ENCODE measurements around the gene QSOX2.

The QSOX2 gene

DNA sequence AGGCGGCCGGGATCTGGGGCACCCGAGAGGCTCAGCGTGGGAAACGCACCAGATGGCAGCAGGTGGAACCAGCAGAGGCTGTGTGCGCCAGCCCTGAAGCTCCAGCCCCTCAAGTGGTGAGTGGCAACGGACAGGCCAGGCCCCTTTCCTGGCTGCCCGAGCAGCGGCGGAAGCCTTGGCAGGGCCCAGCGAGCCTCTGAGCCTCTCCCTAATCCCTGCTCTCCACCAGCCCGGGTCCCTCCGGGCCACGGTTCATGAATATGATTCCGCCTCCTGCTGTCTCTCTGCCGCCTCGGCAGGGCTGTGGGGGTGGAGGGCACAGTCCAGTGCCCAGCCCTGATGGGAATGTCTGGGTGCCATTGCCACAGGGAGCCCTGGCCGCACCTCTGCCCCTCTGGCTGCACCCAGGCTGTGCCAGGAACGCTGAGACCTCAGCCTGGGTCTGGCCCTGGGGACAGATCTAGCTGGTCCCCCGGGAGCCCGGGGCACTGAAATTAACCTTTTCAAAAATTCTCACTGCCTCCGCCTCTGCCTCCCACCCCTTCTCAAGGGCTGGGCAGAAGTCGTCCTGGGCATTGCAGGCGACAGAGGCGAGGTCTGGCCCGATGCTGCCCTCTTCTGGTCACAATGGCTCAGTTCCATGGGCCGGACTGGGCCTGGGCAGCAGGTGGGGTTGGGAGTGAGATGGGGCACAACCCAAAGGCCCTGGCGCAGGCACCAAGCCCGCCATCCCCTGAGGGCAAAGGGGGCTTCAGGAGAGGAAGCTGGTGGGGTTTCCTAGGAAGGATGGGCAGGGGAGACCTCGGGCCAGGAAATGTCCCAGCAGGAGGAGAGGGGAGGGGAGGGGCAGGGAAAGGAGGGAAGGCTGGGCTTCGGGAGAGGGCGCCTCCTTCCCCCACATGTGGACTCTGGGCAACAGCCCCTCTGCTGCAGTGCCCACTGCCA is 38.0 kb upstream of the QSOX2 start:
- DNase-seq (ENCODE audit: low read depth in 2 of 2) = peak; percentile 51 to 57

DNA sequence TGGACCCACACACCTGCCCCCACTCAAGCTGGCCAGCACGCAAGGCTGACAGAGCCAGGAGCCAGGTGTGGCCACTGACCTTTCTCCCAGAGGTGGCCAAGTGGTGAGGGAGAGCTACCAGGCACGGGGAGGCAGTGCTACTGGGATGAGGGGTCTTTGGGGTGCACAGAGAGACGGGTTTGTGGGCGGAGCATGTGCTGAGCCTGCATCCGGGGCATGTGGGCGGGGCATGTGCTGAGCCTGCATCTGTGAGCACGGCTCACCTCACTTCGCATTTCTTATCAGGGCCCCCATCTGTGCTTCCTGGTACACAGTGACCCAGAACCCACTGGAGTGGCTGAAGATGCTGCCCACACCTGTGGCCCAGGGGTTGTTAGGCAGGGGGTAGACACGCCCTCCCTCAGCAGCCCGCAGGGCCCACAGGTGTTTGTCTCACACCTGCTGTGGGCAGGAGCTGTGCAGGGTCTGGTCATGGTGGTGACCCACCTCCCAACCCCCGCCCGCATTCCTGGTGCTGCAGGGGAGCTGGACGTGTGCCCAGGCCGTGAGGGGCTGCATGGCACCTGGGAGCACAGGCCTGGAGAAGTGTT is 36.8 kb upstream of the QSOX2 start:
- no peak for DNase-seq (ENCODE audit: low read depth in 2 of 2)

DNA sequence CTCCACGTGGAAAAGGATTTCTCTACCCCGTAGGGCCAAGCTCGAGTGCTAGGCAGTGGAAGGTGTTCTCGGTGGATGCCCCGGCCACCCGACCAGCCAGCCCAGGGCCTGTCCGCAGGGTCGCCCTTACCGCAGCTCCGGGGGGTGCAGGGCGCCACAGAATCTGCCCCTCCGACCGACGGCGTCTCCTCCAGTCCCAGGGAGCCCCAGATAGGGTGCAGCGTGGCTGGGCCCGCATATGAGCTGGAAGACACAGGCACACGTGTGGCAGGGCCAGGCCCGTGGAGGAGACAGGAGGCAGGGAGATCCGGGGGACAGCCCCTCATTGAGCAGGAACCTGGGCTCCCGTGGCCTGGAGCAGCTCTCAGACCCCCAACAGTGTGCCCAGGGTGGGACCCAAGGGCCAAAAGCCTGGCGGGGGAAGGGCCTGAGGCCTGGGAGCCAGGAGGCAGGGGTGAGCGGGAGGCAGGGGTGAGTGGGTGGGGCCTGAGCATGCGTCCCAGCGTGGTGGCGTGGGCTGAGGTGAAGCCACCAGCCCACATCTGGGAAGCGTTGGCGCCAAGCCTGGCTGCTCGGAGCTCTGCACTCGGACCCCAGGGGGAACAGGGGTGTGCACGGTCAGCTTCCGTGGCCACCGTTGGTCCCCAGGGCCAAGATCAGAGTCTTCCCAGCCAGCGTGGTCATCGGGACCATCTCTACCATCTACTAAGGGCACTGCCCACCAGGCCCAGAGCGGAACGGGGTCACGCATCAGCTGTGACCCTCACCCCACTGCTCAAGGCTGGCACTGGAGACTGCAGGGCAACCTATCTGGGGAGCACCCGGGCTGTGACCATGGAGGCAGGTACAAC is 36.0 kb upstream of the QSOX2 start:
- DNase-seq (ENCODE audit: low read depth in 2 of 2) = no peak

DNA sequence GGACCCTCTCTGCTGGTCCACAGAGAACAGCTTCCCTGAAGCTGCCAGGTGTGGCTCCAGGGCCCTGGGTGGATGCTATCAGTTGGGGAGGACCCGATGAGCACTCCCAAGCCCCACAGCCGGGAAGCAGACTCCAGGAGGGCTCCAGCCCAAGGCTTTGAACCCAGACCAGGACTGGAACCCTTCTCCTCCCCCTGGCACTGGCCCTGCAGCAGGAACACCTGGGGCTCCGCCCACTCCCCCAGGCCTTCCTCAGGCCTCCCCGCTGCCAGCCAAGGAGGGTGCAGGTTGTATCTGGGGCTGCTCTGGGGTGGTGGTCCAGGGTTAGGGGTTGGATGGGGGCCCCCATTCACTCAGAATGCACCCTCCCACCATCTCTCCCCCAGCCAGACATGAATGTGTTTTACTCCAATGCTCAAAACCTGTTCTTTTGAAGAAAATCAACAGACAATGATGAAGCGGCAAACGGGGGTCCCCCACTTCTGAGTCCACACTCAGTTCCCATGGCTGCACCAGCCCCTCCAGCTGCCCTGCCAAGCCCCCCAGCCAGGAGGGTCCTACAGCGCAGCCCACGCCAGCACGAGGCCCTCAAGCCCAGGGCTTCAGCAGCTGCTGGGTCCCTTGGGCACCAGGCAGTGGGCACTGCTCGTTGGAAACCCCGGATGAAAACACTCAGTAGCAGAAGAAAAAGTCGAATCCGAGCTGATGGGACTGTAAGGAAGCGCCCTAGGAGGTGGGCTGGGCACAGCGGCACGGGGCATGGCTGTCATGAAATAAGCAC is 35.1 kb upstream of the QSOX2 start:
- DNase-seq (ENCODE audit: low read depth in 2 of 2) = no peak

DNA sequence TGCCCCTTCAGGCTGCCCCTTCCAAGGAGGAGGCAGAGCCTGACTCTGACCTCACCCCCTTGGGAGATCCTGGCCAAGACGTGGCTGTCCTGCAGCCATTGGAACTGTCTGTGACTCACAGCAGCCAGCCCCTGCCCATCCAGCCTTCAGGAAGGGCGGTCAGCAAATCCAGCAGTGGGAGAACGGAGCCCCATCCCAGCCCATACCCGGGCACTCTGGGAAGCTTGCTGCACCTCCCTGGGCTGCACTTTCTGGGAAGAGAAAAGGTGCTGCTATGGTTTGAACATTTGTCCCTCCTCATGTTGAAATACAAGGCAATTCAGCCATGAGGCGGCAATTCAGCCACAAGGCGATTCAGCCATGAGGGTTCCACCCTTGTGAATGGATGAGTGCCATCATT is 33.9 kb upstream of the QSOX2 start:
- no peak for DNase-seq (ENCODE audit: low read depth in 2 of 2)

DNA sequence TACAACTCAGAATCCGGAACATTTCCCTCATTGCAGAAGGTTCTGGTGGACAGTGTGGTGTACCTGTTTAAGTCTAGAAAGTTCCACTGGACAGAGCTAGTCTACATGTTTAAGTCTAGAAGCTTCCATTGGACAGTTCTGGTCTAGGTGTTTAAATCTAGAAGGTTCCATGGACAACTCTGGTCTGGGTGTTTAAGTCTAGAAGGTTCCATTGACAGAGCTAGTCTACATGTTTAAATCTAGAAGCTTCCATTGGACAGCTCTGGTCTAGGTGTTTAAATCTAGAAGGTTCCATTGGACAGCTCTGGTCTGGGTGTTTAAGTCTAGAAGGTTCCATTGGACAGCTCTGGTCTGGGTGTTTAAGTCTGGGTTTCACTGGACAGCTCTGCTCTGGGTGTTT is 33.3 kb upstream of the QSOX2 start:
- no peak for DNase-seq (ENCODE audit: low read depth in 2 of 2)

DNA sequence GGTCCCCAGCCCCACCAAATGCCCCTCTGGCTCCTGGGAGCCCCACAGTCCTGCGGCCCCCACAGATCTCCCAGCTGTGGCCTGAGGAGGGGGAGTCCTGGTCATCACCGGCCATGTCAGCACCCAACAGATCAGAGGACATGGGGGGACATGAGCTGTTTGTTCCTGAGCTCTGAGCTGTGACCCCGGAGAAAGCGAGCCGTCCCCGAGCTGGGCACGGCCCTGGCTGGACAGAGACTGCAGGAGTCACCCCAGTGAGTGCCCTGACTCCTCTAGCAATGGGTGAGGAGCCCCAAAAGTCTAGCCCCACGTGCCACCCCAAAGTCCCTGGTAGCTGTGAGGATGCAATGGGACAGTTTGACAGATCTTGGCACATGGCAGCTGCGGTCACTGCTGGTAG is 32.6 kb upstream of the QSOX2 start:
- no peak for DNase-seq (ENCODE audit: low read depth in 2 of 2)

DNA sequence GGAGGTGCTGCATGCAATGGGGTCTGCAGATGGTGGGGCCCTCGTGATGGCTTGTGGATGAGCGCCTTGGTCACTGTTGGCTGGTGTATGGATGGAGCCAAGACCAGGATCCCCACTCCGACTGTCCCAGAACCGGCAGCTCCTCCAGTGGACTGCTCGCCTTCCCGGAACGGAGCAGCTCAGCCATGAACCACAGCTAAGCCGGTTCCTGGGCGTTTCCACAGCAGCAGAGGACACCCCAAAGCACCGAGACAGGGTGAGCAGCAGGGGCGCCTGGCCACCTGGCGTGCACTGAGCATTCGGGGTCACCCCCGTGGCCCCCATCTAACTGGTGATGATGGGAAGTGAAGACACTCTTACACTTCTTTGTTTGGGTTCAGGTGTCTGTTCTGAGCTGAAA is 32.1 kb upstream of the QSOX2 start:
- DNase-seq (ENCODE audit: low read depth in 2 of 2) = no peak

DNA sequence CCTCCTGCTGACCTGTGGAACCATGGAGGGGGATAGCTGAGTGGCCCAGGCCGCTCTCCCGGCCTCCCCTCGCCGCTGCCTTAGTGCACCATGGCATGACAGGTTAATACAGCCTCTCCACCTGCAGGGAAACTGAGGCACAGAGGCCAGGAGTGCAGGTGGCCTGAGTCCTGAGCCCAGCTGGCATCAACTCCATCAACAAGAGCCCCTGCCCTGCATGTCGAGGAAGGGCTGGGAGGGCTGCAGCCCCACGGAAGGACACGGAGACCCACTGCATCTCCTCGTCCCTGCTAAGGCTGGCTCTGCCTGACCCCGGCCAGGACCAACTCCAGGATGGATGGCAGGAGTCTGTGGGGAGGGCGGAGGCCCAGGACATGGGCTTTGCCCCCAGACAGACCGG is 31.1 kb upstream of the QSOX2 start:
- DNase-seq (ENCODE audit: low read depth in 2 of 2) = no peak

DNA sequence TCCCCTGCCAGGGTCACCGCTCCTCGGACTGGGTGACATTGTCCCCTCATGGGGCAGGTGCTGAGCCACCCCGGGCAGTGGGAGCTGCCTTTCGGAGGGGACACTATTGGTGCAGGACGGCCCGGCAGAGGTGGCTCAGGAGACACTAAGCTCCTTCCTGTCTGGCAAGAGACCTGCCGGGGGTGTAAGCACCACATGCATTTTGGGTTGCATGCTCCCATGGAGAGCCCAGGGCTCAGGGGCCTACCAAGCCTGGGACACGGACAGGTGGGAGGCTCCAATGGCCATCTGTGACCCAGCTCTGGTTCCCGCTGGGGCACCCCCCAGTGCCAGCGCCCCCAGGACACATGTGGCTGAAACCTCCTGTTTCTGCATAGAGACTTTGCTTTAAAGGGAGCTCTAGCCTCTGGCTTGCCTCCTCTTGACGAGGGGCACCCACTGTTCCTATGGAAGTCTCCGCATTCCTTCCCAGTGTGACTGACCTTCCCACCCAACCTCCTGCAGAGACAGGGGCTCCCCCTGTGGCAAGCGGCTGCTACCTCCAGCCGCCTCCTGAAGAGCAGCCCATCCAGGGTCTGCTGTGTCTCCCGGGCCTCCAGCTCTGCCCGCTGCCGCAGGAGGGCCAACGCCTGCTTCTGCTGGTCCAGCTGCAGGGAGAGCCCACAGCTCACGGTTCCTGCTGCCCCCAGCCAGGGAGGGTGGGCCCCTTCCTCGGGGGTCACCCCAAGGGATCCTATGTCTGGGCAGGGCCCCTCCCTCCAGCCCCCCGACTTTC is 30.2 kb upstream of the QSOX2 start:
- no peak for DNase-seq (ENCODE audit: low read depth in 2 of 2)

DNA sequence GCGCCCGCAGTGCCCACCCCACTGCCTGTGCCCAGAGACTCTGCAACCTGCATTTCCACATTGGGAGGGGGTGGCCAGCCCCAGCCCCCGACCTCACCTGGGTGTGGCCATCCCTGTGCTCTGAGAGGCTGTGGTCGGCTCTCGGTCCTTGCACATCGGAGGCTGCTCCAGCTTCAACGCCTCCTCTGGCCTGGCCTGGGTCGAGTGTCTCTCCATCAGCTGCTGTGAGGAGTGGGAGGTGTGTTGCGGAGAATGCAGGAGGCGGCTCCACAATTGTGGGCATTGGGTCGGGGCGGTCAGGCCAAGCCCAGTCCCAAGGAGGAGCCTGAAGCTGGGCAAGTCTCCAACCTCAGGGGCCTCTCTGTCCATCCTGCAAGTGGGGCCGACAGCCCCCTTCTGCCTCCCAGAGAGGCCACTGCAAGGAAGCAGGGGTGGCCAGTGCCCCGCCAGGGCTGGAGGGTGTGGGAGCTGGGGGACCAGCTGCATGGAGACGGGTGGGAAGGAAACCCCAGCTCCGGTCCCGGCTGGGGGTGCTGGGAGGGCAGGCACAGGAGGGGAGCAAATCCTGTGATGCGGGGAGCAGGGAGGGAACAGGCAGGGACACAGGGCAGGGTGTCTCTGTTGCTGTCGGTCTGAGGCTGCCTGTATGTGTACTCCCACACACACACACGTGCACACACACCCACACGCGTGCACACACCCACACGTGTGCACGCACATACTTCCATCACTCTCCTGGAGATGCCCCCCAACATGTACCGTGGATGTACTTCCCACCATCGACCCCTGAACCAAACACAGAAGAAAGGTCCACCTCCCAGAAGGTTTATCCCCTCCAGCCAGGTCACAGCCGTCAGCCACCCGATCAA is 29.4 kb upstream of the QSOX2 start:
- DNase-seq (ENCODE audit: low read depth in 2 of 2) = no peak

DNA sequence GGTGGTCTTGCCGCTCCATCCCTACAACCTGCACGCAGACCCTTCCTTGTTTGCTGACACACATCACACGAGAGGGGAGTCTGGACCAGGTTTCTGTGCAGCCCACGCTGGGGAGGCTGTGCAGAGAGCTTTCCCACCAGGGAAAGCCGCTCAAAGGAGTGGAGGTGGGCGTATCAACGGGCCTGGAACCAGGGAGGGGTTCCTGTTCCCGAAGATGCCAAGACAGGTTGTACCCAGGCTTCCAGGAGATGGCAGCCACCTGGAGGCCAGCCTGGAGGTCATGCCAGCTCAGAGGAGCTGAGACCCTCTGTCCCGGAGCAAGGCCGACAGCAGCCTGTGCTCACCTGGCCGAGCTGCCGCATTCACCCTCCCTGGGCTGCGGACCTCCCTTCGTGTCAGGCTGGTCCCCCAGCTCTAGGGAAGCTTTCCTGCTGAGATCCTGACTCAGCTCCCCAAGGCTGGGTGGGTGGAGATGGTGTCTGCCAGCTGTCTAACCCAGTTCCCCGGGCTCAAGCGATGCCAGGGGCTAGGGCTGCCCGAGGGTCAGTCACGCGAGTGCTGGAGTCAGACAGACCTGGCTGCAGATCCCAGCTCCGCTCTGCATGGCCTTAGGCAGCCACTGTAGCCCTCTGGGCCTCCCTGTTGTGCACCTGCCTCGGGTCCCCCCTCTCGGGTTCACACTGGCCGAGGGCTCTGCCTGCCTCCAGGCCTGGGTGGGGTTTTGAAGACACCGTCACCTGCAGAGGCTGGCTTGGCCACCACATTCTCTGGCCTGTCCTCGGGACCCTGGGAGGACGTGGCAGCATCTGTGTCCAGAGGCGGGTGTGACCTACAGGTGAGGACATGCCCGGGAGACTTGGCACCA is 28.5 kb upstream of the QSOX2 start:
- no peak for DNase-seq (ENCODE audit: low read depth in 2 of 2)

DNA sequence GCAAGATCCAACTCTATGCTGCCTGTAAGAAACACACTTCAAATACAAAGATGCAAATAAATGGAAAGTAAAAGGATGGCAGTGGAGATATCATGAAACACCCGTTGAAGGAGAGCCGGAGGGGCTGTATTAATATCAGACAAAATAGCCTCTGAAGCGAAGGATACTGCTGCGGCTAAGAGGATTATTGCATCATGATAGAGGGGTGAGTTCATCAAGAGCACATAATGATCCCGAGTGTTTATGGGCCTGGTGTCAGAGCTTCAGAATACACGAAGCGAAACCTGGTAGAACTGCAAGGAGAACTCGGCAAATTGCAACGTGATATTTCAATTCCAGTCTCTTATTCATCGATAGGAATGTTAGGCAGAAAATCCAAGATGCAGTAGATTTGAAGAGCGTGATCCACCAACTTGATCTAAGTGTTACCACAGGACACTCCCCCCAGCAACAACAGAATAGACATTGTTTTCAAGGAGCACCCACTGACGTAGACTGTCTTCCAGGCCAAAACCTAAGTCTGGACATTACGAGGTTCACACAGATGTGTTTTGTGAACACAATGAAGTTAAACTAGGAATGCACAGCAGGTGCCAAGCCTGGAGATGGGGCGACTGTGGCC is 27.7 kb upstream of the QSOX2 start:
- DNase-seq (ENCODE audit: low read depth in 2 of 2) = no peak

DNA sequence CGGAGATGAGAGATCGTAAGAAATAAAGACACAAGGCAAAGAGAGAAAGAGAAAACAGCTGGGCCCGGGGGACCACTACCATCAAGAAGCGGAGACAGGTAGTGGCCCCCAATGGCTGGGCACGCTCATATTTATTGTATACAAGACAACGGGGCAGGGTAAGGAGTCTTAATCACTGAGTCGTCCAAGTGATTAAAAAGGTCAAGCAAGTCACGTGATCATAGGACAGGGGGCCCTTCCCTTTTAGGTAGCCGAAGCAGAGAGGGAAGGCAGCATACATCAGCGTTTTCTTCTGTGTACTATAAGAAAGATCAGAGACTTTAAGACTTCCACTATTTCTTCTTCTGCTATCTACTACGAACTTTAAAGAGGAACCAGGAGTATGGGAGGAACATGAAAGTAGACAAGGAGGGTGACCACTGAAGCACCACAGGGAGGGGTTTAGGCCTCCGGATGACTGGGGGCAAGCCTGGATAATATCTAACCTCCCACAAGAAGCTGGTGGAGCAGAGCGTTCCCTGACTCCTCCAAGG is 24.6 kb upstream of the QSOX2 start:
- DNase-seq (ENCODE audit: low read depth in 2 of 2) = no peak

DNA sequence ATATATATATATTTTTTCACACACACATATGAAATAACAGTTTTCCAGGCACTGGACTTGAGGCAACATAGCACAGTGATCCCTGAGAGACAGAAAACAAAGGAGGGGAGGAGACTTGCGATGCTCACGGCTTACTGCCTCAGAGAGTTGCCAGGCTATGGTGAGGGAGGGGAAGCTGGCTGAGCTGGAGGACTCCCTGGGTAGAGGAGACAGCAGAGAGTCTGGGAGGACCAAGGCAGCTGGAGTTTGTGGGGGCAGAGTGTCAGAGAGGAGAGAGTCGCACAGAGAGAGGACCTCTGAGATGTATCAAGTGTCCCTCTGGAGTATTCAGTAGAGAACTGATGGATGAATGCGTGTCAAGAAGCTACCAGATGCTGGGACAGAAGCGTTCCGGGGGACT is 23.1 kb upstream of the QSOX2 start:
- DNase-seq (ENCODE audit: low read depth in 2 of 2) = no peak

DNA sequence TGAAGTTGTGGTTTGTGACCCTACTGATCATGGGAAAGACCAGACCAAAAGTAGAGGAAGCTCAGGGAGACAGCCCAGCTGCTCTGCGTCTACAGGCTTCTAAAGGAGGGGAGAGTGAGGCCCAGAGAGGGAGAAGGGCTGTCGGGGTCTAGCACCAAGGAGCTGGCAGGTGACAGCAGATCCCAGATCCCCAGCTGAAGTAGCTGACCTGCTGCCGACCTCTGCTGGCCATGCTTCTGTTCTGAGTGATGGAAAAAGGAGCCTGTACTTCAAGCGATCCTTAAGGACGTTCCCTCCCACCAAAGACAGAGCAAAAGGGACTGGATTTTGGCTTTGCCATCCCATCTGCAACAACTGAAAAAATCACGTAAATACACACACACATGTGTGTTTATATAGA is 22.7 kb upstream of the QSOX2 start:
- DNase-seq (ENCODE audit: low read depth in 2 of 2) = no peak

DNA sequence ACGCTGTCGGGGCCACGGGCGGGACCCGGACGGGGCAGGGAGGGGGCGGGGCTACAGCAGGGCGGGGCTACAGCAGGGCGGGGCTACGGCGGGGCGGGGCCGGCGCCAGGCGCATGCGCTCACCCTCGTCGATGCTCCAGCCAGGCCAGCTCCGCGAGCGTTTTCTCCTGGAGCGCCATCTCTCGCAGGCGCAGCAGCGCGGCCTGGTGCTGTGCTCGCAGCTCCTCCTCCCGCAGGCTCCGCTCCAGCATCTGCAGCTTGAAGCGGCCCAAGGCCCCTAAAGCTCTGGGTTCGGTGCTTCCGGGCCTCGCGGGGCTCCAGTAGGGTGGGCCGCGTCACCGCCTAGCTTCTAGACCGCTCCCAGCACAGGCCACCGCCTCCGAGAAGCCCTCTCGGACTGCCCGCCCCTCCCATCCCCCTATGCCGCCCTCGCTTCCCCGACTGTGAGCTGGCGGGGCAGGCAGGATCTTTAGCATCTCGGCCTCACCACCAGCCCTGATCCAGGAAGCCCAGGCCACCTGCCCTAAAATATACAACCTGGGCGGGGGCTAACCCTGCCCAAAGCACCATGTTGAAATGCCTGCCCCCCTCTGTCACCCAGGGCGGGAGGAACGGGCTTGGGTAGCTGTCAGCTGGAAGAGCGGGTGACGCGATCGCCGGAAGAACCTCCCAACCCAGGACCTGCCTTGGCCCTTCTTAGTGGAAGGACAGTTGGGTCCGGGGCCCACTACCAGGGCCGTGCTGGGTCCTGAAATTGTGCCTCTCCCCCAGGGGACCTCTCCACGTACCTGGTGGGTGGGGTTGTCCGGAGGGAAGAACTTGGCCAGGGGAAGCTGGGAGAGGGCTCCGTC is 21.9 kb upstream of the QSOX2 start:
- DNase-seq (ENCODE audit: low read depth in 2 of 2) = peak; percentile 76 to 79
